ENCODE measurements around the gene TRIML1. TPM values are rescaled to one million over a fixed set of nuclear protein-coding genes. Genes with fewer than 3 reads are reported as not detected.

The TRIML1 gene
- polyA plus RNA-seq, 3 donors, result not detected

DNA sequence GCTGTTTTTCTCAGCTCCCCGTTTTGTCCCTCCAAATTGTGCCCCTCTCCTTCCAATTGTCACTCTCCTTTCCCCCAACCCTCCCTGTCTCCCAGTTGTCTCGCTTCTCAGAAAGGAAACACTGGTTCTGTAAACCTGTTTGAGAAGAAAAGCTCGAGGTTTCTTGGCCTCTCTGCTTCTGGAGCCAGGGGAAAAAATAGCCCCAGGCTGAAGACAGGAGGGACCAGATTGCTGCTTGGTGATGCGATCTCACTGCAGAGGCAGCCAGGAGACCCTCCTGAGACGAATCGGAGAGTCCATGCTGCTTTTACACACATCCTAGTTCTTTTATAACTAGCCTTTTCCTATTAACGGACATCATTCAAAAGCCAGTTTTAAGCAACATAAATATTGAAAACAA is 21.2 kb downstream of the TRIML1 start:
- no peaks in the 10 kb centered on the region for H3K36me3 ChIP-seq (replicated peaks in 1 of 2; ENCODE audit: control insufficient read depth in 1 of 2, insufficient read depth in 2 of 2, low read length in 2 of 2)
- WGBS (ENCODE audit: insufficient coverage), result 53% methylated on average over 3 of the region's 7 CpGs

GRCh38 chr4:188161167-188161566 is 21.9 kb downstream of the TRIML1 start:
- no peak overlapping the region for H3K27ac ChIP-seq (ENCODE audit: low read depth in 1 of 2, low read length in 2 of 2)
- intact Hi-C loops (cut with micrococcal nuclease), result no loop called here
- no peak for DNase-seq

More for the DNA sequence above, 21.2 kb downstream of the TRIML1 start:
- intact Hi-C loops (cut with micrococcal nuclease), result no loop called here
- Histone ChIP-seq H3K4me3 (replicated peaks in 1 of 3; ENCODE audit: low read depth in 2 of 3, low read length in 3 of 3) (no peak overlapping the region), H3K27ac (ENCODE audit: low read depth in 1 of 2, low read length in 2 of 2) (no peak overlapping the region), H3K9ac (ENCODE audit: insufficient read depth, low read length, poor library complexity, severe bottlenecking) (no peak overlapping the region), H3K27me3 (ENCODE audit: control insufficient read depth in 2 of 2, insufficient read depth in 2 of 2, low read length in 2 of 2) (no peaks in the 10 kb centered on the region), H3K9me3 (replicated peaks in 1 of 2; ENCODE audit: control insufficient read depth in 1 of 2, insufficient read depth in 1 of 2, low read length in 2 of 2) (peaks cover 35 to 68% of the 10 kb centered on the region in 2 donors), H2AFZ (ENCODE audit: insufficient read depth, low read depth, low read length, poor library complexity, severe bottlenecking) (no peak overlapping the region), H4K20me1 (ENCODE audit: insufficient read depth, low read length) (no peaks in the 10 kb centered on the region), H3K79me2 (ENCODE audit: insufficient read depth, low read length) (no peaks in the 10 kb centered on the region), H3K4me2 (replicated peaks; ENCODE audit: extremely low read depth, low read length, poor library complexity, severe bottlenecking) (no peak overlapping the region), H3K4me1 (ENCODE audit: control insufficient read depth in 1 of 2, insufficient read depth in 2 of 2, low read length in 2 of 2) (no peaks in the 10 kb centered on the region)
- TF ChIP-seq CTCF (IDR thresholded peaks at IDR 0.05), result no peak
- Mint-ChIP-seq H3K9me3 (peaks cover 14 to 44% (median 33%) of the 10 kb centered on the region in 7 donors), H3K4me3 (no peak overlapping the region), H3K27me3 (ENCODE audit: low read depth in 3 of 3) (no peaks in the 10 kb centered on the region), H3K36me3 (no peaks in the 10 kb centered on the region), H3K27ac (no peak overlapping the region), H3K4me1 (no peaks in the 10 kb centered on the region)
- no peak for DNase-seq

More at GRCh38 chr4:188161167-188161566, 21.9 kb downstream of the TRIML1 start:
- no peaks in the 10 kb centered on the region for H3K36me3 Mint-ChIP-seq
- H3K4me1 Mint-ChIP-seq, result no peaks in the 10 kb centered on the region
- H3K9me3 Mint-ChIP-seq, result peaks cover 14 to 44% (median 36%) of the 10 kb centered on the region in 7 donors
- H3K27me3 Mint-ChIP-seq (ENCODE audit: low read depth in 3 of 3), result no peaks in the 10 kb centered on the region
- Histone ChIP-seq H4K20me1 (ENCODE audit: insufficient read depth, low read length) (no peaks in the 10 kb centered on the region), H3K4me1 (ENCODE audit: control insufficient read depth in 1 of 2, insufficient read depth in 2 of 2, low read length in 2 of 2) (no peaks in the 10 kb centered on the region), H3K36me3 (replicated peaks in 1 of 2; ENCODE audit: control insufficient read depth in 1 of 2, insufficient read depth in 2 of 2, low read length in 2 of 2) (no peaks in the 10 kb centered on the region), H3K4me2 (replicated peaks; ENCODE audit: extremely low read depth, low read length, poor library complexity, severe bottlenecking) (no peak overlapping the region), H3K79me2 (ENCODE audit: insufficient read depth, low read length) (no peaks in the 10 kb centered on the region), H3K4me3 (replicated peaks in 1 of 3; ENCODE audit: low read depth in 2 of 3, low read length in 3 of 3) (no peak overlapping the region), H3K9me3 (replicated peaks in 1 of 2; ENCODE audit: control insufficient read depth in 1 of 2, insufficient read depth in 1 of 2, low read length in 2 of 2) (peaks cover 41 to 71% of the 10 kb centered on the region in 2 donors), H3K27me3 (ENCODE audit: control insufficient read depth in 2 of 2, insufficient read depth in 2 of 2, low read length in 2 of 2) (no peaks in the 10 kb centered on the region), H2AFZ (ENCODE audit: insufficient read depth, low read depth, low read length, poor library complexity, severe bottlenecking) (no peak overlapping the region), H3K9ac (ENCODE audit: insufficient read depth, low read length, poor library complexity, severe bottlenecking) (no peak overlapping the region)
- no peak for TF ChIP-seq CTCF (IDR thresholded peaks at IDR 0.05)
- H3K4me3 Mint-ChIP-seq, result no peak overlapping the region
- WGBS (ENCODE audit: insufficient coverage), result 84% methylated on average over 5 of the region's 6 CpGs
- H3K27ac Mint-ChIP-seq, result no peak overlapping the region
